Activated naive CD8-positive, alpha-beta T cell treated with anti-CD3 and anti-CD28 coated beads for 36 hours (primary cell): Measurements from ENCODE around the gene SPHKAP. TPM values are rescaled to one million over a fixed set of nuclear protein-coding genes. Genes with fewer than 3 reads are reported as not detected.
"Not testable (repeated sequence)": the region's sequence is repeated elsewhere in the genome, so short reads cannot be mapped to it uniquely, and the experiment has no call there.

Experiments
- DNase-seq: peaks from one replicate; pipeline ENCODE4 v3.0.0; 2021
- H3K27ac Mint-ChIP-seq: one replicate; pipeline ENCODE4 v1.8.0; 2022; ENCODE audit warnings: mild to moderate bottlenecking, moderate library complexity, mixed read lengths
- H3K27me3 Mint-ChIP-seq: one replicate; pipeline ENCODE4 v1.8.0; 2022; ENCODE audit warnings: mild to moderate bottlenecking, mixed read lengths
- H3K36me3 Mint-ChIP-seq: one replicate; pipeline ENCODE4 v1.8.0; 2021; ENCODE audit warnings: mild to moderate bottlenecking, mixed read lengths
- H3K4me1 Mint-ChIP-seq: one replicate; pipeline ENCODE4 v1.8.0; 2021; ENCODE audit warnings: mixed read lengths
- H3K4me3 Mint-ChIP-seq: one replicate; pipeline ENCODE4 v1.8.0; 2022; ENCODE audit warnings: mild to moderate bottlenecking, moderate library complexity, mixed read lengths
- H3K9me3 Mint-ChIP-seq: one replicate; pipeline ENCODE4 v1.8.0; 2022; ENCODE audit warnings: mixed read lengths
- total RNA-seq, 2 experiments: library from RNA; stranded (reverse); gene quantifications; one replicate each; pipeline ENCODE4 v1.2.3, GENCODE V29; 2021

The SPHKAP gene
- total RNA-seq, 2 experiments from 2014 or later: not detected

GRCh38 chr2:228018311-228018710 is 163.2 kb downstream of the SPHKAP start:
- Mint-ChIP-seq H3K27ac (no peak overlapping the region), H3K27me3 (peaks cover 3% of the 10 kb centered on the region), H3K9me3 (peaks cover 2% of the 10 kb centered on the region), H3K4me1 (no peaks in the 10 kb centered on the region), H3K36me3 (no peaks in the 10 kb centered on the region), H3K4me3 (no peak overlapping the region)
- no peak for DNase-seq

GRCh38 chr2:228017784-228018183 is 163.7 kb downstream of the SPHKAP start:
- H3K27me3 Mint-ChIP-seq: peaks cover 3% of the 10 kb centered on the region
- no peaks in the 10 kb centered on the region for H3K36me3 Mint-ChIP-seq
- H3K4me3 Mint-ChIP-seq: no peak overlapping the region
- H3K9me3 Mint-ChIP-seq: peaks cover 2% of the 10 kb centered on the region
- no peak for DNase-seq
- no peak overlapping the region for H3K27ac Mint-ChIP-seq
- no peaks in the 10 kb centered on the region for H3K4me1 Mint-ChIP-seq

GRCh38 chr2:228016402-228016801 is 165.1 kb downstream of the SPHKAP start:
- H3K4me1 Mint-ChIP-seq: no peaks in the 10 kb centered on the region
- H3K36me3 Mint-ChIP-seq: no peaks in the 10 kb centered on the region
- H3K27ac Mint-ChIP-seq: no peak overlapping the region
- no peaks in the 10 kb centered on the region for H3K9me3 Mint-ChIP-seq
- no peak for DNase-seq
- H3K27me3 Mint-ChIP-seq: peaks cover 3% of the 10 kb centered on the region
- H3K4me3 Mint-ChIP-seq: no peak overlapping the region

DNA sequence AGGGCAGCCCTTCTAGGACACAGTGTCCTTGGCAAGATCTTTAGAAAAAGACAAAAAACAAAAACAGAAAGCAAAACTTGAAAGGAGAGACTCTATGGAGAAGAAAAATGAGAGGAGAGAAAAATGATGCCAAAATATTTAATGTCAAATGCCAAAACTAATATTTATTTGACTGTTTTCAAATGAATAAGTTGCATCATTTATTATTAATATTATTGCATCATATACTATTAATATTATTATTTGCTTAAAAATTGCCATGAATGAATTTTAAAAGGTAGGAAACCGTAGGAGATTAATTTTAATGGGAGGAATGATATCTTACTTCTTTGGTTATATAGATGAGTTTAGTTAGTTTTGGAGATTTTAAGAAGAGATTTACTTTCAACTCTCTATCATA is 165.7 kb downstream of the SPHKAP start:
- Mint-ChIP-seq H3K27me3 (peaks cover 3% of the 10 kb centered on the region), H3K36me3 (no peaks in the 10 kb centered on the region), H3K4me1 (no peaks in the 10 kb centered on the region), H3K9me3 (no peaks in the 10 kb centered on the region), H3K4me3 (no peak overlapping the region), H3K27ac (no peak overlapping the region)
- no peak for DNase-seq

GRCh38 chr2:227996366-227996765 is 185.1 kb downstream of the SPHKAP start:
- Mint-ChIP-seq H3K4me1 (no peaks in the 10 kb centered on the region), H3K27me3 (no peaks in the 10 kb centered on the region), H3K36me3 (no peaks in the 10 kb centered on the region), H3K4me3 (no peak overlapping the region), H3K9me3 (no peaks in the 10 kb centered on the region), H3K27ac (no peak overlapping the region)
- DNase-seq: no peak

- Mint-ChIP-seq H3K4me3 (no peak overlapping the region), H3K36me3 (no peaks in the 10 kb centered on the region), H3K27me3 (no peaks in the 10 kb centered on the region), H3K4me1 (no peaks in the 10 kb centered on the region), H3K27ac (no peak overlapping the region), H3K9me3 (no peaks in the 10 kb centered on the region)
- no peak for DNase-seq
Measured at GRCh38 chr2:227990937-227991336, 190.6 kb downstream of the SPHKAP start.

GRCh38 chr2:227973241-227973640 is 208.2 kb downstream of the SPHKAP start:
- DNase-seq: no peak
- Mint-ChIP-seq H3K27ac (no peak overlapping the region), H3K4me3 (no peak overlapping the region), H3K9me3 (no peaks in the 10 kb centered on the region), H3K4me1 (no peaks in the 10 kb centered on the region), H3K27me3 (no peaks in the 10 kb centered on the region), H3K36me3 (no peaks in the 10 kb centered on the region)

- no peaks in the 10 kb centered on the region for H3K36me3 Mint-ChIP-seq
- no peaks in the 10 kb centered on the region for H3K9me3 Mint-ChIP-seq
- no peak for DNase-seq
- H3K27me3 Mint-ChIP-seq: no peaks in the 10 kb centered on the region
- H3K4me3 Mint-ChIP-seq: no peak overlapping the region
- H3K4me1 Mint-ChIP-seq: no peaks in the 10 kb centered on the region
- no peak overlapping the region for H3K27ac Mint-ChIP-seq
Measured at GRCh38 chr2:227971619-227972230, 209.8 kb downstream of the SPHKAP start.

- Mint-ChIP-seq H3K27me3 (no peaks in the 10 kb centered on the region), H3K4me1 (no peaks in the 10 kb centered on the region), H3K27ac (no peak overlapping the region), H3K4me3 (no peak overlapping the region), H3K36me3 (no peaks in the 10 kb centered on the region), H3K9me3 (no peaks in the 10 kb centered on the region)
- no peak for DNase-seq
Measured at GRCh38 chr2:227960317-227960716, 221.2 kb downstream of the SPHKAP start.

DNA sequence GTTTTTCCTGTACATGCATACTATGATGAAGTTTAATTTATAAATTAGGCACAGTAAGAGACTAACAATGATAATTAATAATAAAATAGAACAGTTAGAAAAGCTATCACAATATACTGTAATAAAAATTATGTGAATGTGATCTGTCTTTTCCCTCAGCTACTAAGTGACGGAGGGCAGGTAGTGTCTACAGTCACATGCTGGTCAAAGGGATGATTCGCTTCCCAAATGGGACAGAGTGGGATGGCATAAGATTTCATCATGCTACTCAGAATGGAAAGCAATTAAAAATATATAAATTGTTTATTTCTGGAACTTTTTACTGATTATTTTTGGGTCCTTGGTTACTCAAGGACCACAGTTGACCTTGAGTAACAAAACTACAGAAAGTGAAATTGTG is 238.5 kb downstream of the SPHKAP start:
- no peak overlapping the region for H3K4me3 Mint-ChIP-seq
- DNase-seq: no peak
- H3K27ac Mint-ChIP-seq: no peak overlapping the region
- H3K36me3 Mint-ChIP-seq: no peaks in the 10 kb centered on the region
- no peaks in the 10 kb centered on the region for H3K27me3 Mint-ChIP-seq
- H3K4me1 Mint-ChIP-seq: no peaks in the 10 kb centered on the region
- no peaks in the 10 kb centered on the region for H3K9me3 Mint-ChIP-seq

DNA sequence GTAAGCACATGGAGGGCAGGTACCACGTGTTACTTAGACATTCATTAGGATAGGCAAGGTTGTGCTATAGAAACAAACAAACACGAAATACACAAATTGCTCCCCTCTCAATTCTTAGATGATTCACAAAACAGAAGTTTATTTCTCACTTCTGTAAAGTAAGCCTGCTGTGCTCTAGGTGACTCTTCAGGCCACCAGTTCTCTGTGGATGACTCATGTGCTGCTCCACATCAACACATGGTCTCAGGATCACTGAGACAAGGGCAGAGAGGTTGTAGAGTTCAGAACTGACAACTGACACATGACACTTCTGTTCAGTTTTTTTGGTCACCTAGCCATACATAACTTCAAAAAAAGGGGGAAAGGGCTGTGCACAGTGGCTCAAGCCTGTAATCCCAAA is 239.5 kb downstream of the SPHKAP start:
- Mint-ChIP-seq H3K27ac (no peak overlapping the region), H3K4me1 (no peaks in the 10 kb centered on the region), H3K9me3 (no peaks in the 10 kb centered on the region), H3K27me3 (no peaks in the 10 kb centered on the region), H3K36me3 (no peaks in the 10 kb centered on the region), H3K4me3 (no peak overlapping the region)
- no peak for DNase-seq

GRCh38 chr2:227939271-227940027 is 242.0 kb downstream of the SPHKAP start:
- Mint-ChIP-seq H3K4me3 (no peak overlapping the region), H3K27ac (no peak overlapping the region), H3K36me3 (no peaks in the 10 kb centered on the region), H3K9me3 (peaks cover 4% of the 10 kb centered on the region), H3K4me1 (no peaks in the 10 kb centered on the region), H3K27me3 (peaks cover 4% of the 10 kb centered on the region)
- DNase-seq: no peak

- not testable (repeated sequence) for H3K27ac Mint-ChIP-seq, H3K4me3 Mint-ChIP-seq, H3K36me3 Mint-ChIP-seq, H3K27me3 Mint-ChIP-seq, DNase-seq, H3K9me3 Mint-ChIP-seq, H3K4me1 Mint-ChIP-seq
Measured at GRCh38 chr2:227936249-227936648, 245.2 kb downstream of the SPHKAP start.

DNA sequence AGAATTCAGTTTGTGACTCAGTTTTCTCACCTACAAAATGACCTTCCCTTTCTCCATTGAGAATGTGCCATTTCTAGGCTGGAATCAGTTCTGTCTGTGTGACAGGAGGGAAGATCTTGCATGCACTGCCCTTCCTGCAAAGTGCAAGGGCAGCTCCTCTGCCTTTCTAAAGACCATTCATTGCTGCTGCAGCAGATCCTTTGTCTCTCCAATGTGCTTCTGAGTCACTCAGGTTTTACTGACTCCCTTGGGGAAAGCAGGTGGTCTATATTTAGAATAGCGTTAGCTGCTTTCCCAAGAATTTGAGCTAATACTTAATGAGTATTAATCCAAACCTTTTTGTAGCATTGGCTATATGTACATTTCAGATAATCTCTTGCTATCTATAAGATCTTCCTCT is 247.6 kb downstream of the SPHKAP start:
- peaks cover 4% of the 10 kb centered on the region for H3K27me3 Mint-ChIP-seq
- H3K27ac Mint-ChIP-seq: no peak overlapping the region
- H3K9me3 Mint-ChIP-seq: peaks cover 4% of the 10 kb centered on the region
- H3K36me3 Mint-ChIP-seq: no peaks in the 10 kb centered on the region
- no peak for DNase-seq
- H3K4me3 Mint-ChIP-seq: no peak overlapping the region
- H3K4me1 Mint-ChIP-seq: no peaks in the 10 kb centered on the region

- Mint-ChIP-seq H3K27me3 (peaks cover 4% of the 10 kb centered on the region), H3K4me1 (no peaks in the 10 kb centered on the region), H3K36me3 (no peaks in the 10 kb centered on the region), H3K9me3 (peaks cover 4% of the 10 kb centered on the region), H3K27ac (no peak overlapping the region), H3K4me3 (no peak overlapping the region)
- DNase-seq: no peak
Measured at GRCh38 chr2:227932403-227932802, 249.1 kb downstream of the SPHKAP start.

- no peak overlapping the region for H3K4me3 Mint-ChIP-seq
- no peak for DNase-seq
- no peaks in the 10 kb centered on the region for H3K36me3 Mint-ChIP-seq
- peaks cover 7% of the 10 kb centered on the region for H3K9me3 Mint-ChIP-seq
- H3K27ac Mint-ChIP-seq: no peak overlapping the region
- H3K27me3 Mint-ChIP-seq: peaks cover 4% of the 10 kb centered on the region
- no peaks in the 10 kb centered on the region for H3K4me1 Mint-ChIP-seq
Measured at GRCh38 chr2:227932001-227932400, 249.5 kb downstream of the SPHKAP start.
